Natural killer cell (primary cell): ENCODE results near the gene ACTN4. TPM values are rescaled to one million over a fixed set of nuclear protein-coding genes. Genes with fewer than 3 reads are reported as not detected.

Experiments used
- ATAC-seq, 3 donors: fragments of 150-1000 bp in 2 of 3; fragments of 200-7000 bp in 1 of 3; cut with Tn5 transposase; 1 replicate in 1 of 3; 2 replicates in 2 of 3; pipeline ENCODE4 v1.10.0; 2021; ENCODE audit warnings: mild to moderate bottlenecking in 2 of 3, moderate library complexity in 2 of 3
- DNase-seq, 2 donors: peaks; one replicate each; pipeline versions ENCODE4 v3.0.0 to v3.0.0-alpha.2; 2013 to 2021; ENCODE audit warnings: mixed read lengths in 1 of 2
- H3K27ac ChIP-seq: one replicate; pipeline ENCODE4 v1.5.1; 2013; ENCODE audit warnings: mild to moderate bottlenecking, low read length
- H3K27me3 ChIP-seq: one replicate; pipeline ENCODE4 v1.6.1; 2013; ENCODE audit warnings: low read length; ENCODE audit not compliant: control insufficient read depth, insufficient read depth
- H3K36me3 ChIP-seq: one replicate; pipeline ENCODE4 v1.6.1; 2013; ENCODE audit warnings: low read length; ENCODE audit not compliant: control insufficient read depth, insufficient read depth
- H3K4me1 ChIP-seq: one replicate; pipeline ENCODE4 v1.6.1; 2013; ENCODE audit warnings: low read length; ENCODE audit not compliant: control insufficient read depth, insufficient read depth
- H3K4me3 ChIP-seq: one replicate; pipeline ENCODE4 v1.5.1; 2013; ENCODE audit warnings: low read length
- H3K9me3 ChIP-seq: one replicate; pipeline ENCODE4 v1.6.1; 2013; ENCODE audit warnings: low read length; ENCODE audit not compliant: control insufficient read depth, insufficient read depth
- H3K27ac Mint-ChIP-seq, 2 donors: one replicate each; pipeline ENCODE4 v1.8.0; 2022; ENCODE audit warnings: mild to moderate bottlenecking in 2 of 2, mixed read lengths in 2 of 2, moderate library complexity in 1 of 2
- H3K27me3 Mint-ChIP-seq, 2 donors: one replicate each; pipeline ENCODE4 v1.8.0; 2022; ENCODE audit warnings: low read depth in 2 of 2, mixed read lengths in 2 of 2
- H3K36me3 Mint-ChIP-seq: one replicate; pipeline ENCODE4 v1.8.0; 2022; ENCODE audit warnings: mixed read lengths
- H3K4me1 Mint-ChIP-seq, 2 donors: one replicate each; pipeline ENCODE4 v1.8.0; 2022; ENCODE audit warnings: mixed read lengths in 2 of 2
- H3K4me3 Mint-ChIP-seq: one replicate; pipeline ENCODE4 v1.8.0; 2022; ENCODE audit warnings: mild to moderate bottlenecking, moderate library complexity, mixed read lengths
- H3K9me3 Mint-ChIP-seq, 2 donors: one replicate each; pipeline ENCODE4 v1.8.0; 2022; ENCODE audit warnings: mixed read lengths in 2 of 2
- CTCF ChIP-seq: fragments of 200-600 bp; IDR thresholded peaks from one replicate; pipeline ENCODE4 v1.8.0; 2022; ENCODE audit warnings: antibody characterized with exemption
- WGBS: methylation state at CpG from one replicate; pipeline ENCODE4 v1.1.7; 2013; ENCODE audit warnings: missing lambda C conversion rate; ENCODE audit not compliant: insufficient coverage; 5-methylcytosine and 5-hydroxymethylcytosine counted together
- intact Hi-C: fragments of 100-400 bp; cut with micrococcal nuclease; formaldehyde crosslinking; loops from one replicate; pipeline ENCODE4 v1.14.2; 2022
- total RNA-seq, 4 donors: library from RNA; stranded (reverse); fragments of 120-200 nt in 1 of 4; gene quantifications; one replicate each; pipeline versions ENCODE4 v1.2.3 to v1.2.4, GENCODE V29; 2013 to 2022

The ACTN4 gene
- total RNA-seq, 3 donors from 2014 or later (not counting 1 experiment from before 2014, with no cell fraction given): 443 to 595 (median 541) TPM

DNA sequence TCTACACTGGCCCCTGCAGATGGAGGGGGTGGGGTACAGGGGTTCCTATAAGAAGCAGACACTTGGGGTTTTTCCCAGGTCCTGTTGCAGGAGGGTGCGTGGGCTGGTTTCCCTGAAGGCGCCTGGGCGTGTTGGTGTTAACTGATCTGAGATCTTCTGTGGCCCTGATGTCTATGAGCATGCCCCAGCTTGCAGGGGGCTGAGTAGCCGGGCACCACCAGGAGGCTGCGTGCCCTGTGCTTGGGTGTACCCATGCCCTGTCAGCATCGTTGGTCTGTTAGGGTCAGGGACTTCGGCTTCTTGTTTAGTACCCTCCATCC, 51.5 kb downstream of the ACTN4 start:
- no peaks in the 10 kb centered on the region for H3K9me3 Mint-ChIP-seq
- peak overlapping the region; percentile 81 for H3K4me3 Mint-ChIP-seq

GRCh38 chr19:38699647-38700349, 52.3 kb downstream of the ACTN4 start:
- H3K4me1 ChIP-seq: peaks cover 56% of the 10 kb centered on the region
- H3K27ac ChIP-seq: no peak overlapping the region
- no peaks in the 10 kb centered on the region for H3K36me3 Mint-ChIP-seq
- no peak overlapping the region for H3K4me3 ChIP-seq
- H3K36me3 ChIP-seq: peaks cover 48% of the 10 kb centered on the region
- intact Hi-C loops: loop anchor here (5.0 kb wide), 1 partner anchor 33 kb away; no protein-coding TSS in a partner anchor
- H3K27ac Mint-ChIP-seq: peak overlapping the region; percentile 89 to 93
- H3K9me3 ChIP-seq: no peaks in the 10 kb centered on the region
- H3K4me1 Mint-ChIP-seq: peaks cover 56 to 61% of the 10 kb centered on the region in 2 donors
- no peaks in the 10 kb centered on the region for H3K27me3 Mint-ChIP-seq
- ATAC-seq (no peak), DNase-seq (no peak)
- no peak for TF ChIP-seq CTCF
- H3K27me3 ChIP-seq: no peaks in the 10 kb centered on the region
- peak overlapping the region; percentile 1 for H3K4me3 Mint-ChIP-seq
- WGBS: 93% methylated on average over 18 of the region's 18 CpGs
- no peaks in the 10 kb centered on the region for H3K9me3 Mint-ChIP-seq

More for the DNA sequence above, 51.5 kb downstream of the ACTN4 start:
- TF ChIP-seq CTCF: no peak
- peak in 1 of 2 donors; percentile 34 for DNase-seq
- H3K27ac ChIP-seq: no peak overlapping the region
- H3K27me3 ChIP-seq: no peaks in the 10 kb centered on the region
- no peaks in the 10 kb centered on the region for H3K27me3 Mint-ChIP-seq
- H3K27ac Mint-ChIP-seq: peak overlapping the region; percentile 89 to 93
- no peaks in the 10 kb centered on the region for H3K36me3 Mint-ChIP-seq
- H3K4me3 ChIP-seq: no peak overlapping the region
- H3K4me1 ChIP-seq: peaks cover 61% of the 10 kb centered on the region
- H3K4me1 Mint-ChIP-seq: peaks cover 58 to 64% of the 10 kb centered on the region in 2 donors
- WGBS: 54% methylated on average over 7 of the region's 7 CpGs
- H3K36me3 ChIP-seq: peaks cover 44% of the 10 kb centered on the region
- no peaks in the 10 kb centered on the region for H3K9me3 ChIP-seq
- peak; percentile 48 to 77 (median 68) for ATAC-seq
- intact Hi-C loops: loop anchor here (5.0 kb wide), 1 partner anchor 33 kb away; no protein-coding TSS in a partner anchor

DNA sequence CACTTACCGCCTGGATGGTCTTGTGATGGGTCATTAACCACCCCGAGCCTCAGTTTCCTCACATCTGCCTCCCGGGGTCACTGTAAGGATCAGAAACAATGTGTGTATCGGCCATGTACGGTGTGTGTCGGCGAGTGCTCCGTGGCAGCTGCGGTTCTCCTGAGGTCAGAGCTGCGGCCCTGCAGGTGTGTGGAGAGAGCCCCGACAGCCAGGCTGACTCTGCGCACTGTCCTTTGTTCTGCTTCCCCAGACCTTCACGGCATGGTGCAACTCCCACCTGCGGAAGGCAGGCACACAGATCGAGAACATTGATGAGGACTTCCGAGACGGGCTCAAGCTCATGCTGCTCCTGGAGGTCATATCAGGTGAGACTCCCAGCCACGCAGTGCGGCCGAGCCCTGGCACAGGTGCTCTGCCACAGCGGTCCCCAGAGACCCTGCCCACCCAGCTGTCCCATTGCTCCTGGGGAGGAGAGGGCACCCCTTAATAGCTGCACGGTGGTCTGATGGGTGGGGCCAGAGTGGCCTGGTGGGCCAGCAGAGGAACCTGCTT, 53.0 kb downstream of the ACTN4 start:
- Histone ChIP-seq H3K27me3 (no peaks in the 10 kb centered on the region), H3K36me3 (peaks cover 54% of the 10 kb centered on the region), H3K4me1 (peaks cover 56% of the 10 kb centered on the region), H3K9me3 (no peaks in the 10 kb centered on the region), H3K4me3 (no peak overlapping the region), H3K27ac (no peak overlapping the region)
- no peak for TF ChIP-seq CTCF
- Mint-ChIP-seq H3K4me1 (peaks cover 49 to 55% of the 10 kb centered on the region in 2 donors), H3K36me3 (no peaks in the 10 kb centered on the region), H3K27me3 (no peaks in the 10 kb centered on the region), H3K9me3 (no peaks in the 10 kb centered on the region), H3K27ac (peak overlapping the region; percentile 89 to 93), H3K4me3 (no peak overlapping the region)
- ATAC-seq: no peak
- intact Hi-C loops: no loop called here
- DNase-seq: no peak
- 91% methylated on average over 22 of the region's 22 CpGs for WGBS
